ENCODE measurements around the gene MOXD1. TPM values are rescaled to one million over a fixed set of nuclear protein-coding genes. Genes with fewer than 3 reads are reported as not detected.
A peak's percentile ranks its signal among the peaks of the same experiment; 100 is the strongest.
"Not testable (repeated sequence)": the region's sequence is repeated elsewhere in the genome, so short reads cannot be mapped to it uniquely, and the experiment has no call there.

The MOXD1 gene
- polyA plus RNA-seq, 1 of the 3 experiments (the other 2 are of a cell fraction) = 252 TPM

DNA sequence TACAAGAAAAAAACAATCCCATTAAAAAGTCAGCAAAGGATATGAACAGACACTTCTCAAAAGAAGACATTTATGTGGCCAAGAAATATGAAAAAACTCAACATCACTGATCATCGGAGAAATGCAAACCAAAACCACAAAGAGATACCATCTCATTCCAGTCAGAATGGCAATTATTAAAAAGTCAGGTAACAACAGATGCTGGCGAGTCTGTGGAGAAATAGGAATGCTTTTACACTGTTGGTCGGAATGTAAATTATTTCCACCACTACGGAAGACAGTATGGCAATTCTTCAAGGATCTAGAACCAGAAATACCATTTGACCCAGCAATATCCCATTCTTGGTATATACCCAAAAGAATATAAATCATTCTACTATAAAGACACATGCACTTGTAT lies 91.1 kb downstream of the MOXD1 start:
- 28% methylated on average over 4 of the region's 4 CpGs for WGBS (ENCODE audit: low lambda C conversion rate)
- DNase-seq; H3K9ac ChIP-seq; H3K9me2 ChIP-seq; POLR2A ChIA-PET; H3K4me3 ChIP-seq (ENCODE audit: low read depth in 2 of 2, low read length in 1 of 2); H2AFZ ChIP-seq (ENCODE audit: low read depth); H3K9me3 ChIP-seq; H4K20me1 ChIP-seq (ENCODE audit: insufficient read depth); H3K27me3 ChIP-seq (ENCODE audit: insufficient read depth); CTCF ChIA-PET; H3K4me2 ChIP-seq; H3K27ac ChIP-seq (ENCODE audit: low read depth in 2 of 2, low read length in 1 of 2); H3K79me2 ChIP-seq (ENCODE audit: insufficient read depth); H3F3A ChIP-seq (replicated peaks; ENCODE audit: insufficient read depth); H3K4me1 ChIP-seq (ENCODE audit: control insufficient read depth in 1 of 2, insufficient read depth in 2 of 2, low read depth in 1 of 2, low read length in 1 of 2): not testable (repeated sequence)
- TF ChIP-seq TCF12 (IDR thresholded peaks at IDR 0.05) = 0 out of 2 replicates have a peak, but pooled peaks have one; percentile 11
- H3K36me3 ChIP-seq (replicated peaks in 1 of 2; ENCODE audit: control insufficient read depth in 1 of 2, insufficient read depth in 2 of 2, low read length in 1 of 2) = peaks cover 15 to 26% of the 10 kb centered on the region in 2 experiments

GRCh38 chr6:132304891-132305305 lies 96.4 kb downstream of the MOXD1 start:
- 10% methylated on average over 4 of the region's 6 CpGs for WGBS (ENCODE audit: low lambda C conversion rate)
- Histone ChIP-seq H3K4me1 (ENCODE audit: control insufficient read depth in 1 of 2, insufficient read depth in 2 of 2, low read depth in 1 of 2, low read length in 1 of 2) (no peaks in the 10 kb centered on the region; a peak in 1 of 4 replicates), H3K4me2 (no peak overlapping the region)

More at GRCh38 chr6:132304891-132305305, 96.4 kb downstream of the MOXD1 start:
- Histone ChIP-seq H3K9me3 (0 out of 2 replicates have a peak, but pooled peaks cover 13% of the 10 kb centered on the region), H3K4me3 (ENCODE audit: low read depth in 2 of 2, low read length in 1 of 2) (no peak overlapping the region), H3K27me3 (ENCODE audit: insufficient read depth) (no peaks in the 10 kb centered on the region), H3K9ac (no peak overlapping the region), H3K36me3 (replicated peaks in 1 of 2; ENCODE audit: control insufficient read depth in 1 of 2, insufficient read depth in 2 of 2, low read length in 1 of 2) (peaks cover 9 to 20% of the 10 kb centered on the region in 2 experiments), H2AFZ (ENCODE audit: low read depth) (no peak overlapping the region), H4K20me1 (ENCODE audit: insufficient read depth) (no peaks in the 10 kb centered on the region), H3K9me2 (no peaks in the 10 kb centered on the region), H3K27ac (ENCODE audit: low read depth in 2 of 2, low read length in 1 of 2) (no peak overlapping the region), H3K79me2 (ENCODE audit: insufficient read depth) (no peaks in the 10 kb centered on the region), H3F3A (replicated peaks; ENCODE audit: insufficient read depth) (peaks cover 4% of the 10 kb centered on the region)
- DNase-seq = no peak
- TF ChIP-seq RCOR1 (IDR thresholded peaks at IDR 0.05; ENCODE audit: low read length) (no peak), YY1 (IDR thresholded peaks at IDR 0.05; ENCODE audit: low read depth) (no peak), FOXJ3 (CRISPR knock-in tag; IDR thresholded peaks at IDR 0.05) (no peak), POLR2AphosphoS5 (IDR thresholded peaks at IDR 0.05; ENCODE audit: low read depth, low read length) (no peak), JUND (IDR thresholded peaks at IDR 0.05) (no peak), USF1 (IDR thresholded peaks at IDR 0.05; ENCODE audit: borderline replicate concordance, low read depth) (no peak), MXI1 (IDR thresholded peaks at IDR 0.05; ENCODE audit: low read depth, low read length) (no peak), REST (IDR thresholded peaks at IDR 0.05; ENCODE audit: low read depth, low read length) (no peak), ELF1 (IDR thresholded peaks at IDR 0.05) (no peak), TAF1 (IDR thresholded peaks at IDR 0.05; ENCODE audit: borderline replicate concordance, low read depth, low read length) (no peak)
- ChIA-PET POLR2A (no interaction called here), CTCF (interaction anchor here (0.9 to 3.1 kb wide), 3 partner anchors 25 to 180 kb away, joined by 3 to 18 read pairs (median 9); no protein-coding TSS in a partner anchor)

Data from SK-N-SH (cell line).